Subcutaneous adipose tissue (tissue), 4 donors: ENCODE measurements around the gene FSHR. TPM values are rescaled to one million over a fixed set of nuclear protein-coding genes. Genes with fewer than 3 reads are reported as not detected.

Experiments
- CTCF ChIP-seq: fragments of 450-650 bp; IDR thresholded peaks from one replicate; pipeline ENCODE4 v1.5.1; 2016; ENCODE audit warnings: low read depth, mild to moderate bottlenecking, control low read depth, antibody characterized with exemption, moderate library complexity
- total RNA-seq, 4 donors: library from RNA; depleted of rRNA; stranded (reverse); fragments of >200 nt; gene quantifications; one replicate each; pipeline ENCODE4 v1.1.0, GENCODE V29; 2016

Gene FSHR
- total RNA-seq, 4 donors from 2014 or later: not detected

GRCh38 chr2:49177194-49177593 is 22.9 kb upstream of the FSHR start:
- no peak for TF ChIP-seq CTCF

GRCh38 chr2:49175831-49176230 is 21.5 kb upstream of the FSHR start:
- no peak for TF ChIP-seq CTCF

GRCh38 chr2:49174750-49175149 is 20.4 kb upstream of the FSHR start:
- TF ChIP-seq CTCF: no peak

- TF ChIP-seq CTCF: no peak
These were observed 12.8 kb upstream of the FSHR start for GRCh38 chr2:49167131-49167530.

GRCh38 chr2:49165662-49166061 is 11.3 kb upstream of the FSHR start:
- no peak for TF ChIP-seq CTCF

GRCh38 chr2:49164729-49165128 is 10.4 kb upstream of the FSHR start:
- no peak for TF ChIP-seq CTCF

GRCh38 chr2:49162151-49162550 is 7.8 kb upstream of the FSHR start:
- TF ChIP-seq CTCF: no peak
